Liver (tissue), 9 donors: ENCODE measurements around the gene SLC9C2. TPM values are rescaled to one million over a fixed set of nuclear protein-coding genes. Genes with fewer than 3 reads are reported as not detected.
"Not testable (repeated sequence)": the region's sequence is repeated elsewhere in the genome, so short reads cannot be mapped to it uniquely, and the experiment has no call there.

Experiments used
- DNase-seq: peaks from one replicate; pipeline ENCODE4 v3.0.0-alpha.2; 2017; ENCODE audit warnings: low spot score
- H3K27ac ChIP-seq, 2 donors: one replicate each; pipeline ENCODE4 v1.7.0; 2013; ENCODE audit warnings: inconsistent platforms in 2 of 2, low read length in 2 of 2, control low read depth in 1 of 2, low read depth in 1 of 2, mild to moderate bottlenecking in 1 of 2
- H3K27me3 ChIP-seq, 4 donors: one replicate each; pipeline versions ENCODE4 v1.6.1 to v1.7.0; 2013; ENCODE audit warnings: low read length in 3 of 4, inconsistent platforms in 1 of 4, mild to moderate bottlenecking in 1 of 4, moderate library complexity in 1 of 4; ENCODE audit not compliant: control insufficient read depth in 4 of 4, insufficient read depth in 4 of 4
- H3K36me3 ChIP-seq, 4 donors: one replicate each; pipeline versions ENCODE4 v1.6.1 to v1.7.0; 2013; ENCODE audit warnings: low read length in 3 of 4, mild to moderate bottlenecking in 3 of 4, low read depth in 1 of 4, moderate library complexity in 1 of 4; ENCODE audit not compliant: control insufficient read depth in 4 of 4, insufficient read depth in 3 of 4
- H3K4me1 ChIP-seq, 4 donors: one replicate each; pipeline versions ENCODE4 v1.6.1 to v1.7.0; 2013; ENCODE audit warnings: low read length in 3 of 4, mild to moderate bottlenecking in 3 of 4, moderate library complexity in 1 of 4; ENCODE audit not compliant: control insufficient read depth in 4 of 4, insufficient read depth in 4 of 4
- H3K4me3 ChIP-seq, 3 donors: one replicate each; pipeline versions ENCODE4 v1.6.1 to v1.7.0; 2013; ENCODE audit warnings: low read length in 3 of 3, control low read depth in 1 of 3, low read depth in 1 of 3, mild to moderate bottlenecking in 1 of 3
- H3K9ac ChIP-seq, 2 donors: one replicate each; pipeline ENCODE4 v1.7.0; 2013; ENCODE audit warnings: low read length in 2 of 2, mild to moderate bottlenecking in 2 of 2, moderate library complexity in 2 of 2, control low read depth in 1 of 2, low read depth in 1 of 2
- H3K9me3 ChIP-seq, 4 donors: one replicate each; pipeline versions ENCODE4 v1.6.1 to v1.7.0; 2013; ENCODE audit warnings: low read length in 3 of 4; ENCODE audit not compliant: control insufficient read depth in 4 of 4
- EGR1 ChIP-seq, 2 donors: IDR thresholded peaks; 2 replicates each; pipeline ENCODE4 v1.6.1; 2016 to 2018; ENCODE audit warnings: antibody characterized with exemption in 2 of 2, low read depth in 2 of 2
- FOXA2 ChIP-seq: IDR thresholded peaks from 2 replicates; pipeline ENCODE4 v1.6.1; 2016; ENCODE audit warnings: antibody characterized with exemption
- HNF4A ChIP-seq, 2 donors: conservative IDR thresholded peaks; 2 replicates each; pipeline ENCODE4 v1.6.1; 2016; ENCODE audit warnings: antibody characterized with exemption in 2 of 2, mild to moderate bottlenecking in 2 of 2
- JUND ChIP-seq, 2 donors: IDR thresholded peaks; 2 replicates each; pipeline ENCODE4 v1.6.1; 2016; ENCODE audit warnings: antibody characterized with exemption in 2 of 2
- NR2F2 ChIP-seq: IDR thresholded peaks from 2 replicates; pipeline ENCODE4 v1.6.1; 2016; ENCODE audit warnings: antibody characterized with exemption
- RAD21 ChIP-seq, 2 donors: IDR thresholded peaks; 2 replicates each; pipeline ENCODE4 v1.6.1; 2016; ENCODE audit warnings: antibody characterized with exemption in 2 of 2, mild to moderate bottlenecking in 2 of 2
- REST ChIP-seq: IDR thresholded peaks from 2 replicates; pipeline ENCODE4 v1.6.1; 2016; ENCODE audit warnings: antibody characterized with exemption, mild to moderate bottlenecking
- RXRA ChIP-seq, 2 donors: IDR thresholded peaks; 2 replicates each; pipeline ENCODE4 v1.6.1; 2017 to 2018; ENCODE audit warnings: antibody characterized with exemption in 2 of 2, mild to moderate bottlenecking in 1 of 2
- SP1 ChIP-seq: IDR thresholded peaks from 2 replicates; pipeline ENCODE4 v1.6.1; 2018; ENCODE audit warnings: antibody characterized with exemption, mild to moderate bottlenecking
- TAF1 ChIP-seq: conservative IDR thresholded peaks from 2 replicates; pipeline ENCODE4 v1.6.1; 2016; ENCODE audit warnings: antibody characterized with exemption, mild to moderate bottlenecking
- ZBTB33 ChIP-seq: IDR thresholded peaks from 2 replicates; pipeline ENCODE4 v1.6.1; 2016; ENCODE audit warnings: antibody characterized with exemption
- WGBS: extraction: QIAGEN DNeasy Blood & Tissue Kit; methylation state at CpG from one replicate; pipeline ENCODE4 v1.1.7; 2013; 5-methylcytosine and 5-hydroxymethylcytosine counted together
- polyA plus RNA-seq, 2 donors: library from polyadenylated mRNA; stranded (reverse) in 1 of 2; unstranded in 1 of 2; fragments of 200-250 nt in 1 of 2; fragments of >200 nt in 1 of 2; fragmentation: Nextera tagmentation in 1 of 2; extraction: Ambion mirVana in 1 of 2; gene quantifications; one replicate each; pipeline versions ENCODE4 v1.2.1 to v1.2.3, GENCODE V29; 2013 to 2015
- total RNA-seq, 2 donors: library from RNA; depleted of rRNA; stranded (reverse); fragments of >200 nt; gene quantifications; one replicate each; pipeline ENCODE4 v1.2.3, GENCODE V29; 2014
- donor health status: healthy.
- donor health status: healthy.
- donor health status: healthy.
- donor health status: healthy.
- donor health status: healthy.

SLC9C2 gene
- total and polyA plus RNA-seq, 4 donors, result not detected

- H3K4me1 ChIP-seq, result no peaks in the 10 kb centered on the region
- H3K27me3 ChIP-seq, result no peaks in the 10 kb centered on the region
- 94% methylated on average over 4 of the region's 4 CpGs for WGBS
- no peak overlapping the region for H3K9ac ChIP-seq
- H3K4me3 ChIP-seq, result no peak overlapping the region
- peaks cover 0 to 3% (median 0%) of the 10 kb centered on the region in 4 donors for H3K36me3 ChIP-seq
- TF ChIP-seq FOXA2 (no peak), RXRA (IDR thresholded peaks at IDR 0.05) (no peak), NR2F2 (no peak), REST (no peak), HNF4A (conservative IDR thresholded peaks at IDR 0.05) (no peak), TAF1 (no peak), JUND (IDR thresholded peaks at IDR 0.05) (no peak), EGR1 (IDR thresholded peaks at IDR 0.05; ENCODE audit: low read depth in 2 of 2) (no peak), RAD21 (IDR thresholded peaks at IDR 0.05) (no peak), ZBTB33 (no peak), SP1 (no peak)
- H3K9me3 ChIP-seq, result no peaks in the 10 kb centered on the region
- no peak for DNase-seq
- H3K27ac ChIP-seq, result no peak overlapping the region
Measured at GRCh38 chr1:173467426-173467825, 135.4 kb downstream of the SLC9C2 start.

- H3K4me1 ChIP-seq, H3K4me3 ChIP-seq, H3K27me3 ChIP-seq, H3K9me3 ChIP-seq, DNase-seq, H3K9ac ChIP-seq, H3K27ac ChIP-seq: not testable (repeated sequence)
- H3K36me3 ChIP-seq, result peaks cover 6 to 11% (median 8%) of the 10 kb centered on the region in 4 donors
- 88% methylated on average over 2 of the region's 2 CpGs for WGBS
Measured at GRCh38 chr1:173464185-173464584, 138.7 kb downstream of the SLC9C2 start.

- whole genome bisulfite sequencing, result 97% methylated on average over 2 of the region's 2 CpGs
- not testable (repeated sequence) for H3K27me3 ChIP-seq, H3K4me3 ChIP-seq, H3K9me3 ChIP-seq, DNase-seq, H3K4me1 ChIP-seq, H3K9ac ChIP-seq, H3K27ac ChIP-seq
- peaks cover 6 to 11% (median 8%) of the 10 kb centered on the region in 4 donors for H3K36me3 ChIP-seq
Measured at GRCh38 chr1:173462666-173463065, 140.2 kb downstream of the SLC9C2 start.
